K562 (cell line): Measurements from ENCODE around the gene TARM1. TPM values are rescaled to one million over a fixed set of nuclear protein-coding genes. Genes with fewer than 3 reads are reported as not detected.

Experiments used
- ATAC-seq: fragments of 200-7000 bp; cut with Tn5 transposase; 3 replicates; pipeline ENCODE4 v1.9.1; 2020; ENCODE audit warnings: moderate library complexity
- BruUV-seq: library from RNA; stranded (reverse); fragments of 400-500 nt; replicated peaks from 2 replicates; lab custom pipeline; 2021; lab: Mats Ljungman, UMichigan
- CTCF ChIA-PET: fragments of 300-600 bp; formaldehyde crosslinking; extraction: SDS; loops from one replicate; lab custom pipeline; 2021; ENCODE audit warnings: low intra/inter-chr PET ratio; lab: Yijun Ruan, JAX
- POLR2A ChIA-PET: fragments of 300-600, 350-650 bp; sonication (Branson Sonifier 250); formaldehyde crosslinking; extraction: SDS; loops from one replicate; lab custom pipeline; 2021; ENCODE audit warnings: antibody characterized with exemption, inconsistent platforms; lab: Yijun Ruan, JAX
- DNase-seq, 4 experiments: peaks; one replicate each; pipeline versions ENCODE4 v3.0.0 to v3.0.0-alpha.2; 2011 to 2018; ENCODE audit warnings: low spot score in 3 of 4, mixed read lengths in 3 of 4; ENCODE audit errors: extremely low read depth in 1 of 4
- FAIRE-seq: peaks from 2 replicates; lab custom pipeline; 2011; peaks lifted over from hg19 to GRCh38; lab: Jason Lieb, UNC
- H2AFZ ChIP-seq: 2 replicates; pipeline ENCODE4 v1.6.0; 2011; ENCODE audit warnings: low read depth, low read length, control low read depth, inconsistent platforms
- H3K27ac ChIP-seq: fragments of 200-600 bp; 3 replicates; pipeline ENCODE4 v1.8.0; 2011; ENCODE audit warnings: low read depth, mild to moderate bottlenecking, control low read depth, inconsistent platforms, low read length, moderate library complexity, mixed read lengths; ENCODE audit errors: extremely low read depth
- H3K27me3 ChIP-seq, 2 experiments: fragments of 300-600 bp in 1 of 2; 2 replicates in 1 of 2; 3 replicates in 1 of 2; pipeline versions ENCODE4 v1.6.0 to v1.8.0; 2011; ENCODE audit warnings: inconsistent platforms in 2 of 2, low read length in 2 of 2, mild to moderate bottlenecking in 1 of 2, mixed read lengths in 1 of 2, moderate library complexity in 1 of 2; ENCODE audit not compliant: control insufficient read depth in 2 of 2, insufficient read depth in 2 of 2
- H3K36me3 ChIP-seq: fragments of 300-600 bp; 3 replicates; pipeline ENCODE4 v1.8.0; 2011; ENCODE audit warnings: mild to moderate bottlenecking, low read length, inconsistent platforms; ENCODE audit not compliant: control insufficient read depth, insufficient read depth
- H3K4me1 ChIP-seq, 2 experiments: fragments of 200-600 bp in 1 of 2; replicated peaks in 1 of 2; 2 replicates in 1 of 2; 3 replicates in 1 of 2; pipeline versions ENCODE4 v1.5.1 to v1.8.0; 2011; ENCODE audit warnings: inconsistent platforms in 2 of 2, low read length in 2 of 2, mild to moderate bottlenecking in 1 of 2, mixed read lengths in 1 of 2, moderate library complexity in 1 of 2; ENCODE audit not compliant: control insufficient read depth in 2 of 2, insufficient read depth in 2 of 2
- H3K4me2 ChIP-seq: 2 replicates; pipeline ENCODE4 v1.6.1; 2011; ENCODE audit warnings: low read length, control low read depth, inconsistent platforms, mixed read lengths; ENCODE audit not compliant: insufficient read depth
- H3K4me3 ChIP-seq: fragments of 200-600 bp; sonication (generic), shearing (Covaris generic); 2 replicates; pipeline ENCODE4 v1.5.1; 2016; ENCODE audit warnings: control low read depth, inconsistent platforms
- H3K79me2 ChIP-seq: fragments of 200-600 bp; 3 replicates; pipeline ENCODE4 v1.8.0; 2011; ENCODE audit warnings: low read length, inconsistent platforms; ENCODE audit not compliant: control insufficient read depth, insufficient read depth
- H3K9ac ChIP-seq, 2 experiments: 2 replicates each; pipeline versions ENCODE4 v1.6.0 to v1.6.1; 2011; ENCODE audit warnings: low read depth in 2 of 2, low read length in 2 of 2, control low read depth in 1 of 2, inconsistent platforms in 1 of 2, mild to moderate bottlenecking in 1 of 2, mixed read lengths in 1 of 2; ENCODE audit not compliant: insufficient read depth in 1 of 2
- H3K9me1 ChIP-seq: one replicate; pipeline ENCODE4 v1.6.0; 2011; ENCODE audit warnings: inconsistent platforms, mild to moderate bottlenecking, low read length, moderate library complexity; ENCODE audit not compliant: control insufficient read depth, insufficient read depth
- H3K9me3 ChIP-seq: replicated peaks from 2 replicates; pipeline ENCODE4 v1.5.1; 2011; ENCODE audit warnings: low read depth, low read length, inconsistent platforms; ENCODE audit not compliant: control insufficient read depth, insufficient read depth
- H4K20me1 ChIP-seq: replicated peaks from 2 replicates; pipeline ENCODE4 v1.6.1; 2011; ENCODE audit warnings: low read length, inconsistent platforms, mixed read lengths; ENCODE audit not compliant: control insufficient read depth, insufficient read depth
- CBFB ChIP-seq: sonication (generic); formaldehyde crosslinking; IDR thresholded peaks from 2 replicates; pipeline ENCODE4 v1.4.0; 2020; ENCODE audit warnings: mild to moderate bottlenecking, missing genetic modification reagents
- EHMT2 ChIP-seq: fragments of 450-650 bp; IDR thresholded peaks from 2 replicates; pipeline ENCODE4 v1.6.1; 2018; ENCODE audit warnings: antibody characterized with exemption
- ELF1 ChIP-seq: fragments of 200-800 bp; sonication (Bioruptor generic); IDR thresholded peaks from 2 replicates; pipeline ENCODE4 v1.6.1; 2016; ENCODE audit warnings: missing genetic modification characterization, missing compliant biosample characterization
- ELK1 ChIP-seq: sonication (generic); formaldehyde crosslinking; IDR thresholded peaks from 2 replicates; pipeline ENCODE4 v1.8.1; 2022; ENCODE audit warnings: missing genetic modification reagents
- ETV1 ChIP-seq: fragments of 450-650 bp; conservative IDR thresholded peaks from 2 replicates; pipeline ENCODE4 v1.6.1; 2016; ENCODE audit warnings: missing genetic modification characterization, control low read depth, low read depth, missing compliant biosample characterization
- FOXK2 ChIP-seq, 2 experiments: fragments of 450-650 bp; IDR thresholded peaks in 1 of 2; conservative IDR thresholded peaks in 1 of 2; 2 replicates each; pipeline ENCODE4 v1.6.1; 2016; ENCODE audit warnings: low read depth in 2 of 2, mild to moderate bottlenecking in 1 of 2
- KAT8 ChIP-seq: fragments of 450-650 bp; IDR thresholded peaks from 2 replicates; pipeline ENCODE4 v1.6.1; 2016; ENCODE audit warnings: low read depth, mild to moderate bottlenecking
- KHSRP ChIP-seq: fragments of 450-650 bp; IDR thresholded peaks from 2 replicates; pipeline ENCODE4 v1.6.1; 2017
- KLF13 ChIP-seq: fragments of 450-650 bp; IDR thresholded peaks from 2 replicates; pipeline ENCODE4 v1.6.1; 2016; ENCODE audit warnings: missing genetic modification characterization, low read depth, mild to moderate bottlenecking, missing compliant biosample characterization, moderate library complexity, borderline replicate concordance
- MIER1 ChIP-seq: fragments of 450-650 bp; IDR thresholded peaks from 2 replicates; pipeline ENCODE4 v1.6.1; 2016; ENCODE audit warnings: antibody characterized with exemption, mild to moderate bottlenecking, low read depth
- MYNN ChIP-seq, 2 experiments: sonication (generic); formaldehyde crosslinking in 1 of 2; IDR thresholded peaks; 2 replicates each; pipeline versions ENCODE4 v1.5.0 to v1.6.1; 2016 to 2020; ENCODE audit warnings: antibody characterized with exemption in 1 of 2, missing genetic modification reagents in 1 of 2
- POLR2B ChIP-seq: fragments of 450-650 bp; IDR thresholded peaks from 2 replicates; pipeline ENCODE4 v1.6.1; 2018; ENCODE audit warnings: low read depth; ENCODE audit not compliant: partially characterized antibody
- RFX1 ChIP-seq: fragments of 450-650 bp; IDR thresholded peaks from 2 replicates; pipeline ENCODE4 v1.6.1; 2016; ENCODE audit warnings: mild to moderate bottlenecking, moderate library complexity
- STAT5A ChIP-seq: IDR thresholded peaks from 2 replicates; pipeline ENCODE4 v1.6.1; 2012; ENCODE audit warnings: low read length, inconsistent platforms, borderline replicate concordance
- ZNF24 ChIP-seq: fragments of 450-650 bp; IDR thresholded peaks from 2 replicates; pipeline ENCODE4 v1.6.1; 2016
- ZNF263 ChIP-seq: sonication (generic); formaldehyde crosslinking; IDR thresholded peaks from 2 replicates; pipeline ENCODE4 v1.8.0; 2022; ENCODE audit warnings: mild to moderate bottlenecking, missing genetic modification reagents, borderline replicate concordance
- ZNF695 ChIP-seq: fragments of 450-650 bp; formaldehyde crosslinking; IDR thresholded peaks from 2 replicates; pipeline ENCODE4 v1.4.0; 2020; ENCODE audit warnings: mild to moderate bottlenecking, moderate library complexity
- ZNF76 ChIP-seq: fragments of 250-450 bp; sonication (Bioruptor Pico); IDR thresholded peaks from 2 replicates; pipeline ENCODE4 v1.4.0; 2020; ENCODE audit warnings: mild to moderate bottlenecking, moderate library complexity, borderline replicate concordance
- WGBS: fragments of 100-300 bp; shearing (Covaris generic); methylation state at CpG from one replicate; pipeline ENCODE4 v1.1.6; 2016; ENCODE audit warnings: low coverage, mixed read lengths; ENCODE audit not compliant: insufficient coverage; ENCODE audit errors: missing lambda C conversion rate; 5-methylcytosine and 5-hydroxymethylcytosine counted together
- in situ Hi-C: fragments of 300-500 bp; cut with MboI; formaldehyde crosslinking; loops from 4 replicates; pipeline ENCODE4 v1.15.0; 2018; ENCODE audit warnings: inconsistent platforms, mixed read lengths
- intact Hi-C: fragments of 100-400 bp; cut with micrococcal nuclease; formaldehyde crosslinking; loops from 2 replicates; pipeline ENCODE4 v1.14.2; 2022
- polyA plus RNA-seq, 8 experiments: library from polyadenylated mRNA; depleted of rRNA in 4 of 8; stranded (reverse) in 5 of 8; unstranded in 3 of 8; fragments of >200 nt; fragmentation: Nextera tagmentation in 2 of 8; fragmentation: Illumina TruSeq in 1 of 8; extraction: Ambion mirVana in 2 of 8; extraction: Trizol in 1 of 8; gene quantifications; 2 replicates each; pipeline versions ENCODE4 v1.2.1 to v1.2.3, GENCODE V29; 2011 to 2014; ENCODE audit warnings: inconsistent platforms in 1 of 8, missing spikeins in 1 of 8
- total RNA-seq, 7 experiments: library from RNA; depleted of rRNA in 6 of 7; stranded (reverse); fragments of >200 nt in 6 of 7; fragmentation: Illumina TruSeq in 2 of 7; extraction: Trizol in 2 of 7; gene quantifications; 2 replicates each; pipeline versions ENCODE4 v1.2.1 to v1.2.3, GENCODE V29; 2011 to 2021; ENCODE audit warnings: low replicate concordance in 1 of 7

TARM1 gene
- total and polyA plus RNA-seq, 9 of the 15 experiments (the other 6 are each of a cell fraction or from before 2014, with no cell fraction given), result not detected

DNA sequence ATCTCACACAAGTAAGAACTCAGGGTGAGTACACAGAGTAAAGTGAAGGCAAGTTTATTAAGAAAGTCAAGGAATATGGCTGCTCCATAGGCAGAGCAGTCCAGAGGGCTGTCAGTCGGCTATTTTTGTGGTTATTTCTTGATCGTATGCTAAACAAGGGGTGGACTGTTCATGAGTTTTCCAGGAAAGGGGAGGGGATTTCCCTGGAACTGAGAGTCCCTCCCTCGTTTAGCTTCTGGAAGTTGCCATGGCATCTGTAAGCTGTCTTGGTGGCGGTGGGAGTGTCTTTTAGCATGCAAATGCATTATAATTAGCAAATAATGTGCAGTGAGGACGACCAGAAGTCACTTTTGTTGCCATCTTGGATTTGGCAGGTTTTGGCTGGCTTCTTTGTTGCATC, 11.7 kb downstream of the TARM1 start:
- Histone ChIP-seq H3K4me2 (no peak overlapping the region), H4K20me1 (no peaks in the 10 kb centered on the region), H3K79me2 (no peaks in the 10 kb centered on the region), H3K36me3 (no peaks in the 10 kb centered on the region), H3K4me1 (no peaks in the 10 kb centered on the region), H3K9me1 (no peaks in the 10 kb centered on the region), H3K9me3 (no peaks in the 10 kb centered on the region), H3K9ac (no peak overlapping the region), H3K27ac (no peak overlapping the region), H2AFZ (no peak overlapping the region), H3K4me3 (no peak overlapping the region), H3K27me3 (peaks cover 18 to 59% of the 10 kb centered on the region in 2 experiments; a peak in 3 of 5 replicates)
- no TSS peak for BruUV-seq
- in situ Hi-C loops (no loop called here), intact Hi-C loops (no loop called here)
- ATAC-seq, result peak; percentile 27; the same call in 1 of the 3 replicates
- peak; percentile 1 to 21 (median 2) for DNase-seq
- no peak for FAIRE-seq
- TF ChIP-seq ZNF263 (no peak), ZNF695 (no peak), CBFB (CRISPR knock-in tag) (no peak), POLR2B (no peak), FOXK2 (conservative IDR thresholded peaks at IDR 0.05 in 1 of 2, IDR thresholded peaks at IDR 0.05 in 1 of 2; ENCODE audit: low read depth in 2 of 2) (no peak), ELK1 (no peak), STAT5A (peak; percentile 52; the same call in 1 of the 2 replicates), KLF13 (tag) (no peak), MIER1 (no peak), ETV1 (no peak), MYNN (IDR thresholded peaks at IDR 0.05) (no peak), MYNN (CRISPR knock-in tag; IDR thresholded peaks at IDR 0.05) (no peak), ZNF24 (no peak), ELF1 (tag) (no peak), RFX1 (peak; percentile 66), KAT8 (no peak), KHSRP (no peak), EHMT2 (no peak), ZNF76 (no peak)
- POLR2A ChIA-PET, result no interaction called here
- 0% methylated on average over 5 of the region's 5 CpGs for WGBS
- CTCF ChIA-PET, result no interaction called here
